ENCODE results near the gene MAGEA10.
"Not testable (repeated sequence)": the region's sequence is repeated elsewhere in the genome, so short reads cannot be mapped to it uniquely, and the experiment has no call there.

The MAGEA10 gene
- 0 reads per million in 2 donors for total RNA-seq

DNA sequence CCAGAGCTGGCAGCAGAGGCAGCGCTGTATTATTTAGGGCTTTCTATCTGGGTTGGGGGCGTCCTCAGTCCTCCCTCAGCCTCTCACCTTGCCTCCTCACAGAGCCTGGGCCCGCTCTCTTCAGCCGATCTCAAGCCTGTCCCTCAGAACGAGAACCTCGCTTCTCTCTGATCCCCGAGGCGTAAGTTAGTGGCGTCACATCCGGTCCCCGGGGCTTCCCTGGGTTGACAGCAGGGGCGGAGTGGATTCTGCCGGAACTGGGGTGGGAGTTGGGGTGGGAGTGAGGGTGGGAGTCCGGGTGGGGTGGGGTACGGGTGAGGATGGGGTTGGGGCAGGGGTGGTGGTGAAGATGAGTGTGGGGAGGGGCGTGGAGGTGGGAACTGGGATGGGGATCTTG lies at the start of gene MAGEA10:
TSS of gene MAGEA10 (minus strand) at position 190 of the 397 bp plus-strand sequence. CDS start 2,957 bp downstream, outside the sequence.
- DNase-seq = no peak

DNA sequence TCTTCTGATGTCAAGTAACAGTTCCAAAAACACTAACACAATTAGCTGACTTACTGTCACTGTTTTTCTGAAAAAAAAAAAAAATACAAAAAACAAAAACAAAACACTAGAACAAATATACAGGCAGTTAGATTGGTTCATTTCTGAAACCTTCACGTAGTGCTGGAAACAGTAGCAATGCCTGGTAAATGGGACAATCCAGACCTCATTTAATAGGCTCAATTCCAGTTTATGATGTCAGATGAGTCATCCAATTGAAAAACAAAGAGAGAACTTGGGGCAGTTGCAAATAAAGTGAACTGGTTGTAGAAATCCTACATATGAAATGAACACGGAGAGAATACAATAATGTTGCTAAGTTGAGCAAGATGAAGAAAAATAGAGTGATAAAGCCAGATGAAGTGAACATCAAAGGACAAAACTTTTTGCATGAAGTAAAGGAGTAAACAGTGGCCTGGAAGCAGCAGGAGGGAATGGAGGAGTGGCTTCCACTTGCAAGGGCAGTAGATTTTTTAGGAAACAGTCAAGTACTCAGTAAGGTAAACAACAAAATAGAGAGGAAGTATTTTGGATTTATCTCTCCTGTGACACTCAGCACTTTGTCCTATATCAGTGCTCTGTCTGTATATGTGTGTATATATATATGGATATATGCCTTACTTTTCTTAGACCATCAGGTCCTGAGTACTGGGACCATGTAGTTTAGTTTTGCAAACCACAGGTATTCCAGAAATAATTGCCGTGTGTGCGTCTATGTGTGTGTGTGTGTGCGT lies 39.3 kb upstream of the MAGEA10 start:
- DNase-seq = no peak

DNA sequence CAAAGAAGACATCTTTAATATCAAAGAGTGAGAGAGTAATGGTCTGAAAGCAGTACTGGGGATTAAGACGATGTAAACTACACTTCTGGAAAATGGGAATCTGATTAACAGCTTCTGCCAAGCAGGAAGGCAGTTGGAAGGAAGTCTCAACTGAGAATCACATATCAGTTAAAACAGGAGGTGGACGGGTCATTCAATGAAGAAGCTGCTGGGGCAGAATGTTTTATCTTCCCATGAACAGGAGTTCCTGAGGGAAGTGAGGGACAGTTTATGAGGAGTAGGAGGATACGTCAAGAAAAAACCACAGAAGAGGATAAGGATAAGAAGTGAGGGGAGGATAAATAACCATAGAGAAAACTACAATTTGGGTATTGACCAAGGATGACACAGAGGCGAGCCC lies 38.7 kb upstream of the MAGEA10 start:
- no peak for DNase-seq

DNA sequence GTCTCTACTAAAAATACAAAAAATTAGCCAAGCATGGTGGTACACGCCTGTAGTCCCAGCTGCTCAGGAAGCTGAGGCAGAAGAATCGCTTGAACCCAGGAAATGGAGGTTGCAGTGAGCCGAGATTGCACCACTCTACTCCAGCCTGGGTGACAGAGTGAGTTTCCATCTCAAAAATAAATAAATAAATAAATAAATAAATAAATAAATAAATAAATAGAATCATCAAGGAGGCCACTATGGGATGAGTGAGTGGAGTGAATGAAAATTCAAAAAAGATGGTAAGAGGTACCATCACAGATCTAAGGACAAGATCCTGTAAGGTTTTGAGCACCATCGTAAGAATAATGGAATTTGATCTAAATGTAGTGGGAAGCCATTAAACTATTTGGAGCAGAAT lies 37.5 kb upstream of the MAGEA10 start:
- not testable (repeated sequence) for DNase-seq

DNA sequence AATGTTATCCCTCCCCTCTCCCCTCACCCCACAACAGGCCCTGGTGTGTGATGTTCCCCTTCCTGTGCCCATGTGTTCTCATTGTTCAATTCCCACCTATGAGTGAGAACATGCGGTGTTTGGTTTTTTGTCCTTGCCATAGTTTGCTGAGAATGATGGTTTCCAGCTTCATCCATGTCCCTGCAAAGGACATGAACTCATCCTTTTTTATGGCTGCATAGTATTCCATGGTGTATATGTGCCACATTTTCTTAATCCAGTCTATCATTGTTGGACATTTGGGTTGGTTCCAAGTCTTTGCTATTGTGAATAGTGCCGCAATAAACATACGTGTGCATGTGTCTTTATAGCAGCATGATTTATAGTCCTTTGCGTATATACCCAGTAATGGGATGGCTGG lies 35.5 kb upstream of the MAGEA10 start:
- DNase-seq = not testable (repeated sequence)

DNA sequence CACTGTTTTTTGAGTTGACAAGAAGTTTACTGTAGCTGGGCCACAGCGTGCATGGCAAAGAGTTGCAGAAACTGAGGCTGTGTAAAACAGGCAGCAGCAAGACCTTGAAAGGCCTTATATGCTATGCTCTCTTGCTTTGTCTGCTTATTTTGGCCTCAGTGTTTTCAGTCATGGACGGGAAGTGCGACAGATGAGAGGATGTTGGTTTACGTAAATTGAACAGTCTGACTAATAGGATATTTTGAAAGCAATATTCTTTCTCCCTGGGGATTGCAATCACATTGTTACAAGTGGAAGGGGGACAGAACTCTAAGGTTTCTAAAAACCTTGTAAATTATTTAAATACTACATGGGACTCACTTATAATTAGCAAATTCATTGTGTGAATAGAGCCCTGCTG lies 32.2 kb upstream of the MAGEA10 start:
- DNase-seq = no peak

DNA sequence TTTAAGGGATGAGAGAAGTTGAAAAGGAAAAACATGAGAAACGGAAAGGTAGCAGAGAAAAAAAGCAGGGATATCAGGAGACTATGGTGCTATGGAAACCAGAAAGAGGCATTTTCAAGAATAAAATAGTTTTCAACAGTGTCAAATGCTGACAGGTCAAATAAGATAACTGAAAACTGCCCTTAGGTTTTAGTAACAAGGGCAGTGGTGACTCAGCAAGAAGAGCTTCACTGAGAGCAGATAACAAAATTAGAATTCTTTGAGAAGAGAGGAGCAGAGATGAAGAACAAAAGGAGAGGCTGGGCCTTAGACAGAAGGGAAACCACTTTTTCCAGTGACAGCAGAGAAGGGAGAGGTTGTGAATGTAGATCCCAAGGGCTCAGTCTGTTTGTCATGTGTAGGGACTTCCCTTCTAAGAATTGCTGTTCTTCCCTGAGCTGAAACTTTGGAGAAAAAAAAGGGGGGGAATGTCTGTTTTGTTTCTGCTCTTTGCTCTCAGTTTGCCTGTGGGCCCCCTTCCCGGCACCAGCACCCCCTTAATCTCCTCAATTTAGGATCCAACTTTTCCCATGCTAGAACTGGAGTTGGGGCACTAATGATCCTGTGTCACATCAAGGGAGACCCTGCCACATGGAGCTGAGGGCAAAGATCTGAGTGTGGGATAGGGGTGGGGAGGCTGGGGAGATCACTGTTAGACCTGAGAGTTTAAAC lies 26.8 kb upstream of the MAGEA10 start:
- DNase-seq = no peak

DNA sequence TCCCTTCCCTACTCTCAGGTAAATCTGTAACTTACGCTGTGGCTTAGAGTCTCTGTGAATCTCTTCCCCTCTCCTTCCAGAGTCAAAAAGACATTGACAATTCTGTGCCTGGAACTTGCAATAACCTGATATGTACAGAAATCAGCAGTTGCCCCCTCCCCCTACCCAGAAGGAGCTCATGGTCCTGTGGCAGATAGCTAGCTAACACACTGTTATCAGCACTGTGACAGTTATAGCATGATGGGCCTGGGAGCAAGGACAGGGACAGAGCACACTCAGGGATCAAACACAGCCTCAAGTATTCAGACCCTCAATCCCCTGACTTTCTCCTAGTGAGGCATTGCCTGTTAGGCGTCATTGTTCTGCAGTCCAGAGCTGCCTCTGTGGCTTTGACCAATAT lies 18.7 kb upstream of the MAGEA10 start:
- no peak for DNase-seq

DNA sequence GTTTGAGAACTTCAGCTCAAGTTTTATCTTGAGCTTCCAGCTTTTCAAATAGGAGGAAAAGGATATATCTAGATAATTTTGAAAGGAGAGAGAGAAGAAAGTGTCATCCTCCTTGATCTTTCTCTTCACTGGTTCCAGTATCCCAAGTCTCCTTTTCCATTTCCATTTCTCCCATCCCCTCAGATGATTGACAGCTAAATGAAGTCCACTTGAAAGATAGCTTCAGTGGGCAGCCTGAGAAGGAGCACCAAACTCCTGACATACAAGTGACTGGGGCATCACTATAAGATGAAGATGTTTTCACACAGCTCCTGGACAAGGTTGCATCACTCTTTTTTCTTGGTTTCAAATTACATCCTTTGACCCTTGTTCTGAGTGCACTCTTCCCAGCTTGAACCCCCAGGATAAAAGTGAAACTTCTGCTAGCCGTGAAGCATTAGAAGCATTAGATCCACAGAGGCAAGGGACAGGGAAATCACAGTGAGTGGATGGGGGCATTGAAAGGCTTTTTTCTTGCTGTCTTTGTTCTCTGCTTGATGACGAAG lies 17.5 kb upstream of the MAGEA10 start:
- no peak for DNase-seq

DNA sequence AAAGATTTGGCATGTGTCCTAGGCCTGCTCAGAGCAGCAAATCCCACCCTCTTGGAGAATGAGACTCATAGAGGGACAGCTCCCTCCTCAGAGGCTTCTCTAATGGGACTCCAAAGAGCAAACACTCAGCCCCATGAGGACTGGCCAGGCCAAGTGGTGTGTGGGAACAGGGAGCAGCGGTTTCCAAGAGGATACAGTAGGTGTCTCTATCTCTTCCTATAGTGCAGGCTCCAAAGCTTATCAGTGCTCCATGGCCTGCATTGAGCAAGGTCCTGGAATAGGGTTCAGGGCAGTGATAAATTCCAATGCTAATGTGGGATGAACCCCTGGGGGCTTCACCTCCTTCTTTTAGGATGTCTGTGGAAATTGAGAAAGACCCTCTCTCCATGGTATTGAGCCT lies 15.7 kb upstream of the MAGEA10 start:
- DNase-seq = no peak

DNA sequence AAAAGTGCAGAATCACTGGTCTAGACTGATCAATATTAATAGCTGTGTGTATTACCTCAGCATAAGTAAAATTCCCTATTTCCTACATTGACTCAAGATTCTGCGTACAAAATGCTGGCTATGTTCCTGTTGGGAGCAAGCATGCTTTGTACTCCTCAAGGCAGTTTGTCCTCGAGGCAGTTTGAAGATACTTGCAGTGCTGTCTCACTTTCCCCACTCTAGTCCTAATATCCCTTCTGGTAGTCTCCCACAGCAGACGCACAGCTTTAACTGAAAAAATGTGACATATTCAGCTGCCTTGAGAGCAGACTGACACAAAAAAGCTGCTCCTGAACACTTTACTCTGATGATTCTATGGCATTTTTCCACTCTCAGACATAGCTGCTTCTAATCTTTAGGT lies 12.9 kb upstream of the MAGEA10 start:
- no peak for DNase-seq

DNA sequence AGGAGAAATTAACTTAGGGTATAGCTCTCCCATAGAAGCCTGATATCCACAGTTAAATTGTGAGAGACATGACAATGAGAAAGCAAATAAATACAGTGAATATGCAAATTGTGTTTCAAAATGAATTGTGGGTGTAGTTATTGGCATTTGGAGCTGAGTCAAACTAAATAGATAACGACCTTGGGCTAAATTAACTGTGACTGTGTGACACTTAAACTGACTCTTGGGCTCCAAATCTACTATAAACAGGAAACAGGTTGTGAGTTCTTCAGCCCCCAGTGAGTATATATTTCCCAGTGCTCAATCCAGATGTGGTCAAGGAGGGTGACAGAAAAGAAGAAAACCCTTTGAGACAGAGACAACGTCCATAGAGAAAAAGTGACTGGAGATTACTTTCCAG lies 11.3 kb upstream of the MAGEA10 start:
- no peak for DNase-seq

DNA sequence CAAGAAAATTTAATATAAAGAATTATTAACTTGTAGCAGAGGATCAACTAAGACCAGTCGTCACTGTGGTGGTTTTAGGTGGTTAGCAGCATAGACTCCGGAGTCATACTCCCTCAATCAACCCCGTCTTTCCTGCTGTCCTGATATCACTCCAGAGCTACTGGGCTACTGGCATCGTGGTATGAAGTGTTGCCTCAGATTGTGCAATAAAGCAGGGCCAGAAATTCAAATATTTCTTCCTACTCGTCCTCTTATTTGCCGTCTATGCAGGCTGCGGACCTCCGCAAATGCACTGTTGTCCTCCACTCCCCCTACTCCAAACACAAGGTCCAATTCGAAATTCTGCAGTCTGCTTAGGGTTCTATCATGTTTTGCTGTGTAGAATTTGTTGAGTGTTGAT lies 1.2 kb upstream of the MAGEA10 start:
- DNase-seq = no peak

DNA sequence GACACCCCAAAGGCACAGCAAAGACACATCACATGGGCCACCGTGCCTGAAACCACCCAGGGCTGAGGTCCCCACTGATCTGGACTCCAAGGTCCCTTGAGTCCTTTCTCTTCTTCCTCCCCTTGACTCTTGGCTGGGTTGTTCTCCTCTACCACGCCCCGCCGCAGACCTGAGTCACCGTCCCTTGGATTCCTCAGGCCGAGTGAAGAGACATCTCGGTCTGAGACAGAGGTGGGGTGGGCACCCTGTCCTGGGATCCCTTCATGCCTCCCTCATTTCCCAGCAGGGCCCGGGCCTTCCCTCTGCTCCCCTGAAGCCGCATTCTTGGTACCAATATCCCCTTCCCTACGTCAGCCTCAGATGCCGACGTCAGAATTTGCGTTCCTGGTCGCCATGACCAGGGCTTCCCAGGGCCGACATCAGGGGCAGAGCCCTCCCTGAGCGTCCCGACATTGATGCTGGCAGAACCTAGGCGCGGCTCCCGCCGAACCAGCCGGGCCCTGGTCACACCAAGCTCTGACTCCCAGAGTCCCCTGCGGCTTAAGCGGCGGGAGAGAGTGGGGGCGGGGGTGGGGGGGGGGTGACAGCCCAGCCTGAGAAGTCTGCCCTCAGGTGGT lies 498 bp downstream of the MAGEA10 start:
- no peak for DNase-seq

DNA sequence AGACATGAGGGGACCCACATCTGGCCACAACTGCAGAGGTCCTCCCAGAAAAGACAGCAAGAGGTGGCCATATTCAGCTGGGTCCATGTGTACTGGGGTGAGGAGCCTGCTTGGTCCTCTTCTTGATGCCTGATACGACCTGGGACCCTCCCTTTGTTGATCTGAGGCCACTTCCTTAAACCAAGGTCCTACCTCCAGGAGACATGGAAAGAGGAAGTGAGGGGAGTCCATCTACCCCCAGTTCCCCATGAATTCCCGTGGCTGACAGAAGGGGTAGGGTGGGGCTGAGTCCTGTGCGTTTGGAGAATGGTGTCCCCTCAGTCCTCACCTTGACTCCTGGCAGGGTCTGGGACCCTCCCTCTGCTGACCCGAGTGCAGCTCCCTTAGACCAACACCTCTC lies 2.1 kb downstream of the MAGEA10 start:
- no peak for DNase-seq

DNA sequence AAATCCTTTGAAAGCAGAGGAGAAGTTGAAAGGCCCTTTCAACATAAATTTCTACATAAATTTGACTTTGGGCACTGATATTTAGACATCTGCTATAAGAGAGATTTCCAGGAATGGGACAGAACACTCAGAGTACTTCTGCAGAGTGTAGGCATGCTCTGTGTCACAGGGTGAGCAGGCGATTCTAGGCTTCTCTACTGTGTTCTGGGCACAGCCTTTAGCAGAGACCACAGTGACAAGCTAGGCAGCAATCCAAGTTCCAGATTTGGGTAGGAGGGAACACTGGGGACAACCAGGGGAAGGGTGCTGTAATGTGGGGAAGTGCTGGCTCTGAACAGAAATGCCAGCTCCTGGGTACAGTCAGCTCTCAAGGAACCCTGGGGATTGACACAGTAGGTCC lies 6.9 kb downstream of the MAGEA10 start:
- DNase-seq = no peak

DNA sequence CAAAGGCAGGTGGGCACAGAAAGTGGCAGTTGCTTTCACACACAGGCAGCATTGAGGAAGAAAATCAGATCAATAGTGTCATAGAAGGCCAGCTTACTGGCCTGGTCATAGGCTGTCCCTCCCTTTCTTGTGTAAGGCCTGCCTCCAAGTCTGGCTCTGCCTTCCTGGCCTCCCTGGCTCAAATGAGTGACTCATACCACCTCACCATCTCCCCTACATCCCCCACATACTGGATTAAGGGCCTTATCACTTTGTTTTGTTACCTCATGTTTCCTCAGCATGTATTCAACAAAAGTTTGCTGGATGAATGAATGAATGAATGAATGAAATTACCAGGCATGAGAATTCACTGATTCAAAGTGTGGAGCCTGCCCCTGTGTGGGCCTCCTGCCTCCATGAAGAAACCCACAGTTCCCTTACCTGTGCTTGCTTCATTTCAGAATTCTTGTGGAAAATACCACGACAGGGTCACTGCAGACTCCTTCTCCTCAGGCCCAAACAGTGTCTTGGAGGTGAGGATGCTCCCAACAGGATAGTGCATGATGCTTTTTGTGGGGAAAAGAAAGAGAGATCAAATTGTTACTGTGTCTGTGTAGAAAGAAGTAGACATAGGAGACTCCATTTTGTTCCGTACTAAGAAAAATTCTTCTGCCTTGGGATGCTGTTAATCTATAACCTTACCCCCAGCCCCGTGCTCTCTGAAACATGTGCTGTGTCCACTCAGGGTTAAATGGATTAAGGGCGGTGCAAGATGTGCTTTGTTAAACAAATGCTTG lies 9.1 kb downstream of the MAGEA10 start:
- DNase-seq = not testable (repeated sequence)

DNA sequence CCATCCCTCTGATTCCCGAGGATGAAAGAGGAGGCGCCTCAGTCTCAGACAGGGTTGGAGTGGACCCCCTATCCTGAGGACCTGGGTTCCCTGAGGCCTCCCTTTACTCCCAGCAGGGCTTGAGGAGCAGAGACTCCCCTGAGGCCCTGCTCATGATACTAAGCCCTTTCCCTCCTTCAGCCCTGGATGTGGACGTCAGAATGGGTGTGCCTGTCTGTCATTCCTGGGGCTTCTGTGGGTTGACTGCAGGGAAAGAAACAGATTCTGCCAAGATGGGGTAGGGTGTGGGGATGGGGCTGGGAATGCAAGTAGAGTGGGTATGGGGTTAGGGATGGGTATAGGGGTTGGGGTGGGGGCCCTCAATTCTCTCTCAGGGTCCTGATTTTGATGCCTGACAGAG lies 21.1 kb downstream of the MAGEA10 start:
- DNase-seq = no peak

DNA sequence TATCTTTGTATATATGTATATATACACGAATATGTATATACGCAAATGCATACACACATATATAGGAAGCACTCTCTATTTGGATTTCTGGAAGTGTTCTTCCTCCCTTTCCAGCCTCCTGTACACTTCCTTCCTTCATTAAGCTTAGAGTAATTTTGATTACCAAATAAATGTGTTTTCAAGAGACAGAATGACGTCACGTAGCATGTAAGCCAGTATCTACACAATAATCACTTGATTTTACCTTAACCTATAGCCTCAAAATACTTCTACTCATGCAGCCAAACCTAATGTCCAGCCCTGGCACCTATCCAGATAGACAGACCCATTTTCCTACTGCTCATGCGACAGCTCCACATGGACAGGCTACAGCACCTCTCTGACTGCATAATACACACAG lies 29.9 kb downstream of the MAGEA10 start:
- DNase-seq = no peak

DNA sequence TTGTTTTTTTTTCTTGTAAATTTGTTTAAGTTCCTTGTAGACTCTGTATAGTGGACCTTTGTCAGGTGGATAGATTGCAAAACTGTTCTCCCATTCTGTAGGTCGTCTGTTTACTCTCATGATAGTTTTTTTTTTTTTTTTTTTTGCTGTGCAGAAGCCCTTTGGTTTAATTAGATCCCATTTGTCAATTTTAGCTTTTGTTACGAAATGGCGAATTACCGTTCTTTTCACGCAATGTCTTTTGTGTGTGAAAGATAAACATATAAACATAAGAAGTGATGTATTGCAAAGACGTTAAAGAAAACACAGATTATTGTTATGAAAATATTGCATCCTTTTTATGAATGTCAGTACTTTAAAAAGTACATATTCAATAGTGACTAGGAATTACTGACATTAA lies 34.5 kb downstream of the MAGEA10 start:
- DNase-seq = no peak

DNA sequence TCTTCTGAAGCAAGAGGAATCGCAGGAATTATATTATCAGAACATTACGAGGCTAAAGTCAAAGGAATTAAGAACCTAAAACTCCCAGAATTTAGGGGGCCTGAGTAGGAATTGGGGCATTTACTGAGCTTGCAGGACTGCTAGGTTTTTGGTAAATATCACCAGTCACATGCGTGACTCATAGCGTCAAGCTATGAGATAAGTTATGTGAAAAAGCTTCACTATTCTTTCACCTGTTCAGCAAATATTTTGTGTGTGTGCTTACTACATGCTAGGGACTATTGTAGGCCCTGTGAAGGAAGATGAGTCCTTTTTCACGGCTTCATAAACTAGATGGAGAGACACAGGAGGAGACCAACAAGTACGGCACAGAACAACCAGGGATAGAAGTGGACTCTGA lies 52.2 kb downstream of the MAGEA10 start:
- DNase-seq = no peak
